Gastroesophageal sphincter (tissue), 3 donors: ENCODE measurements around the gene DNAJC7.

ENCODE experiments used
- EP300 ChIP-seq: sonication (generic); formaldehyde crosslinking; IDR thresholded peaks from one replicate; pipeline ENCODE4 v1.6.1; 2017; ENCODE audit warnings: antibody characterized with exemption, mild to moderate bottlenecking
- POLR2A ChIP-seq, 2 donors: fragments of 450-650 bp; IDR thresholded peaks; one replicate each; pipeline ENCODE4 v1.6.1; 2017; ENCODE audit warnings: antibody characterized with exemption in 2 of 2, mild to moderate bottlenecking in 2 of 2, moderate library complexity in 1 of 2
- POLR2AphosphoS5 ChIP-seq: sonication (generic); formaldehyde crosslinking; IDR thresholded peaks from one replicate; pipeline ENCODE4 v1.6.1; 2017; ENCODE audit warnings: antibody characterized with exemption
- TF ChIP-seq, protein P1 (sequence below), 4 experiments: fragments of 200-600 bp in 2 of 4; fragments of 450-650 bp in 2 of 4; sonication (generic) in 1 of 4; IDR thresholded peaks; one replicate each; pipeline ENCODE4 v1.5.1; 2017 to 2019; ENCODE audit warnings: antibody characterized with exemption in 4 of 4, mild to moderate bottlenecking in 2 of 4, moderate library complexity in 2 of 4

DNA sequence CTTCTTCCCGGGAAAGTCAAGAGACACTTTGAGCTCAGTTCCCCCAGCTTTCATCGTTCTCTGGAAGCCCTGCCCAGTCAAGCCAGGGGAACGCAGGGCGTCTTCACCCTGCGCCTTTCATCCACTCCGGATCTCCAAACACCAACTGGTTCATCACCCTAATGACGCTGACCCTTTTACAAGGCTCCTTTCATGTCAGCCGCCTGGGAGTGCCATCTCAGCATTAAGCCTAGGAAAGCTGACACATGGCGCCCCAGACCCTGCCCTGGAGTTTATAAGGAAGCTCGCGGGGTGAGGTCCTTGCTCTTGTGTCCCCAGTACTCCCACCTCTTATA is 594 bp upstream of the DNAJC7 start:
- no peak for TF ChIP-seq POLR2A (IDR thresholded peaks at IDR 0.05)
- TF ChIP-seq, protein P1, sequence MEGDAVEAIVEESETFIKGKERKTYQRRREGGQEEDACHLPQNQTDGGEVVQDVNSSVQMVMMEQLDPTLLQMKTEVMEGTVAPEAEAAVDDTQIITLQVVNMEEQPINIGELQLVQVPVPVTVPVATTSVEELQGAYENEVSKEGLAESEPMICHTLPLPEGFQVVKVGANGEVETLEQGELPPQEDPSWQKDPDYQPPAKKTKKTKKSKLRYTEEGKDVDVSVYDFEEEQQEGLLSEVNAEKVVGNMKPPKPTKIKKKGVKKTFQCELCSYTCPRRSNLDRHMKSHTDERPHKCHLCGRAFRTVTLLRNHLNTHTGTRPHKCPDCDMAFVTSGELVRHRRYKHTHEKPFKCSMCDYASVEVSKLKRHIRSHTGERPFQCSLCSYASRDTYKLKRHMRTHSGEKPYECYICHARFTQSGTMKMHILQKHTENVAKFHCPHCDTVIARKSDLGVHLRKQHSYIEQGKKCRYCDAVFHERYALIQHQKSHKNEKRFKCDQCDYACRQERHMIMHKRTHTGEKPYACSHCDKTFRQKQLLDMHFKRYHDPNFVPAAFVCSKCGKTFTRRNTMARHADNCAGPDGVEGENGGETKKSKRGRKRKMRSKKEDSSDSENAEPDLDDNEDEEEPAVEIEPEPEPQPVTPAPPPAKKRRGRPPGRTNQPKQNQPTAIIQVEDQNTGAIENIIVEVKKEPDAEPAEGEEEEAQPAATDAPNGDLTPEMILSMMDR (IDR thresholded peaks at IDR 0.05), result no peak
- TF ChIP-seq EP300, result no peak
- TF ChIP-seq POLR2AphosphoS5, result no peak
